GM21825 (cell line): ENCODE data around the gene ZNF763.
"Not testable (repeated sequence)": the region's sequence is repeated elsewhere in the genome, so short reads cannot be mapped to it uniquely, and the experiment has no call there.

Source experiments
- ATAC-seq: cut with Tn5 transposase; IDR thresholded peaks from one replicate; pipeline ENCODE4 v1.9.1; 2021; ENCODE audit warnings: mild to moderate bottlenecking, moderate library complexity; ENCODE audit not compliant: unreplicated experiment

ZNF763 gene

DNA sequence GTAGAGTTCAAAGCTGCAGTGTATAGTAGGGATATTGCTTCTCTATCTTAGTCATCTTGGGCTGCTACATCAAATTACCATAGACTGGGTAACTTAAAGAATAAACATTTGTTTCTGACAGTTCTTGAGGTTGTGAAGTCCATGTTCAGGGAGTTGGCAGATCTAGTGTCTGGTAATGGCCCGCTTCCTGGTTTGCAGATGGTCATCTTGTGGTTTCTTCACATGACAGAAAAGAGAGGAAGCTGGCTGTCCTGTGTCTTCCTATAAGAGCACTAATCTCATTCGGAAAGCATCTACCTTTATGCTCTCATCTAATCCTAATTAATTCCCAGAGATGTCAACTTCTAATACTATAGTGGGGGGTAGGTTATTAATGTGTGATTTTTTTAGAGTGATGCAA, 6.2 kb downstream of the ZNF763 start:
- ATAC-seq = no peak

DNA sequence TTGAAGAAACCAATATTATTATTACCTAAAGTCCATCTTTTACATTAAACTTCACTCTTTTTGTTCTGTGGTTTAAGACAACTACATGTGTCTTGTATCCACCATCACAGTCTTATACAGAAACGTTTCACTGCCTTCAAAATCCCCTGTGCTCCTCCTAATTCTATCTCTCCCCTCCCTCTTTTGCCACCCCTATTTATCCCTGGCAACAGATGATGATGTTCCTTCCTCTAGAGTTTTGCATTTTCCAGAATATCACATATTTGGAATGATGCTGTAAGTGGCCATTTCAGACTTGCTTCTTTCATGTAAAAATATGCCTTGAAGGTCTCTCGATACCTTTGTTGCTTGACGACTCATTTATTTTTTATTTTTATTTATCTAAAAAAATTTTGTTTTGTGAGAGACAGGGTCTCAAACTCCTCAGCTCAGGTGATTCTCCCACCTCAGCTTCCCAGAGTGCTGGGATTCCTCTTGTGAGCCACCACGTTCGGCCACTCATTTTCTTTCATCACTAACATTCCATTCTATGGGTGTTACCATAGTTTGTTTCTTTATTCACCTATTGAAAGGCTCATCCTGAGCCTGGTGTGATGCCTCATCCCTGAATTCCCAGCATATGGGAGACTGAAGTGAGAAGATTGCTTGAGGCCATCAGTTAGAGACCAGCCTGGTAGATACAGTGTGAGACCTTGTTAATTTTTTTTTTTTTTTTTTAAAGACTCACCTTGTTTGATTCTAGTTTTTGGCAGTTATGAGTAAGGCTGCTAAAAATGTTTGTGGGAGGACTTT, 8.4 kb downstream of the ZNF763 start:
- ATAC-seq = no peak

DNA sequence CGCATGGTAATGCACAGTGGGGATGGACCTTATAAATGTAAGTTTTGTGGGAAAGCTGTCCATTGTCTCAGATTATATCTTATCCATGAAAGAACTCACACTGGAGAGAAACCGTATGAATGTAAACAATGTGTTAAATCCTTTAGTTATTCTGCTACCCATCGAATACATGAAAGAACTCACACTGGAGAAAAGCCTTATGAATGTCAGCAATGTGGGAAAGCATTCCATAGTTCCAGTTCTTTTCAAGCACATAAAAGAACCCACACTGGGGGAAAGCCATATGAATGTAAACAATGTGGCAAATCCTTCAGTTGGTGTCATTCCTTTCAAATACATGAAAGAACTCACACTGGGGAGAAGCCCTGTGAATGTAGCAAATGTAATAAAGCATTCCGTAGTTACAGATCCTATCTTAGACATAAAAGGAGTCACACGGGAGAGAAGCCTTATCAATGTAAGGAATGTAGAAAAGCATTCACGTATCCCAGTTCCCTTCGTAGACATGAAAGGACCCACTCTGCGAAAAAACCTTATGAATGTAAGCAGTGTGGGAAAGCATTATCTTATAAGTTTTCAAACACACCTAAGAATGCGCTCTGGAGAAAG, 13.8 kb downstream of the ZNF763 start:
- no peak for ATAC-seq

DNA sequence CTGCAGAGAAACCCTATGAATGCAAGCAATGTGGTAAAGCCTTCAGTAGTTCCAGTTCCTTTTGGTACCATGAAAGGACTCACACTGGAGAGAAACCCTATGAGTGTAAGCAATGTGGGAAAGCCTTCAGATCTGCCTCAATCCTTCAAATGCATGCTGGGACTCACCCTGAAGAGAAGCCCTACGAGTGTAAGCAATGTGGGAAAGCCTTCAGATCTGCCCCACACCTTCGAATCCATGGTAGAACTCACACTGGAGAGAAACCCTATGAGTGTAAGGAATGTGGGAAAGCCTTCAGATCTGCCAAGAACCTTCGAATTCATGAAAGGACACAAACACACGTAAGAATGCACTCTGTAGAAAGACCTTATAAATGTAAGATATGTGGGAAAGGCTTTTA, 14.7 kb downstream of the ZNF763 start:
- ATAC-seq = no peak

DNA sequence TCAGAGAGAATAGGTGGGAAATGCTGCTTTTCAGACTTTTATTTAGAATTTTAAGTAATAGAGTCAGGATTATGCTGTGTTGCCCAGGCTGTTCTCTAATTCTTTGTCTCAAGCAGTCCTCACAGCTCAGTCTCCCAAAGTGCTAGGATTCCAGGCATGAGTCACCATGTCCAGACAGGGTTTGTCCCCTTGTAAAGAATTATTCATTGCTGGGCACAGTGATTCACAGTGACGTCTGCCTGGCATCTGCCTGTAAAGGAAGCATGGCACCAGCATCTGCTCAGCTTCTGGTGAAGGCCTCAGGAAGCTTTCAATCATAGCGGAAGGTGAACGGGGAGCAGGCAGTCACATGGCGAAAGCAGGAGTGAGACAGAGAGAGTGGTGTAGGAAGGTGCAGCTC, 17.7 kb downstream of the ZNF763 start:
- ATAC-seq = no peak

DNA sequence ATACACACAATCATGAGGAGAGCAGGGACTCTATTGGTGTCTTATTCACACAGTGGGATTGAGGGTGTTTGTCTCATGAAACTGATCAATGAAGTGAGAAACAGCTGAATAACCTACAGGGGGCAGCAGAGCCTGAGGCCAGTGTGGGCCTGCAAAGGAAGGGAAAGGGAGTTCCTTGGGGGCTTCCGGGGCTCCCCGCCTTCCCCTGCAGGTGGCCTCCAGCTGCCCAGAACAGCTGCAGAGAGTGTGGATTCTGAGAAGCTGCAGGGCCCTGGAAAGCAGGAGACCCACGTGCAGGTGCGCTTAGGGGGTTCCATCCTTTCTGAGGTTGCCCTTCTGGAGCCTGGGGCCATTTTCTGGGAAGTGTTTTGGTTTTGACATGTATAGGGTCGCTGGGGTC, 20.1 kb downstream of the ZNF763 start:
- ATAC-seq = no peak

DNA sequence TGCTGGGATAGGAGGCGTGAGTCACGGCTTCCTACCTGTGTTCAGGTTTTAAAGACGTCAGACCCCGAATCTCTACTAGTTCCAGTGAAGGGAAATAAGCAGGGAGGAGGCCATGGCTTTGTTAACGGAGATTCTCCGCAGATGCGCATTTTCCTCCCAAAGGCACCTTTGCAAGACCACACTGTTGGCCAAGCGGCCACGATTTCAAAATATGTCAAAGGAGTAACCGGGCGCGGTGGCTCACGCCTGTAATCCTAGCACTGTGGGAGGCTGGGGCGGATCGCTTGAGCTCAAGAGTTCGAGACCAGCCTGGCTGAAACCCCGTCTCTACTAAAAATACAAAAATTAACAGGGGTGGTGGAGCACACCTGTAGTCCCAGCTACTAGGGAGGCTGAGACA, 21.9 kb downstream of the ZNF763 start:
- no peak for ATAC-seq

DNA sequence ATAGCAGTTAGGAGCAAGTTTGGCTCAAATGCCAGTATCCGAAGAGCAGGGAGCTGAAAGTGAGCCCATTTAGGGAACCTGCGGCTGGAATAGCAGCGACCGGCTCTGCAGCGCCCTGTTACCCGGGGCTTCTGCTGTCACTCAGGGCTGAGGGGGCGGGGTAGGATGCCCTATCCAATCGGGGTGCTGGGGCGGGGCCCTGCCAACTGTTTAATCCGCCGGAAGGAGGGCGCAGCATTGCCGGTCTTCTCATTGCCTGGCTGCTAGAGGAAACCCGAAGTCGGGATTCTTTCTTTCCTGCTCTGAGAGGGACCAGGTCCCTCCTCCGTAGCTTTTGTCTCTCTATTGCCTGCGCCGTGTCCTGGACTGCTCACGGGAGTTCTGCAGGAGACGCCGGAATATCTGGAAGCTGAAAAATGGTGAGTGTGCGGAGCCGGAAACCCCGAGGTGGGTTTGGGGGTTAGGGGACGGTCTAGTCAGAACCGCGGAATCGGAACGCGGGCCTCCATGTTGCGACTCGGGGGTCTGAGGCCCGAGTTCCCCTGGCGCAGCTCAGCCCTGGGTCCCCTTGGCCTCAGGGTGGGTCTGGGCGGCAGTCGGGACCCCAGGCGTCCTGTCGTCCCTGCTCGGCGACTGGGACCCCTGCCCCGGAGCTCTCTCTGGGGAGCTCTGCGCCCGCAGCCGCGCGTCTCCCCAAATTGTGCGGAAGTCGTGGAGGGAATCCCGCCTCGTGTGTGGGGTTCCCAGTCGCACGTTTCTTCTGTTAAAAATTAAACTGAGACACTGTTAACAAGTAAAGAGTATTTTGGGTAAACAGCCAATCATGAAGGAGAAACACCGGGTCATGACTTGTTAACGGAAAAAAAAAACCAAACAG, 22.8 kb downstream of the ZNF763 start:
- ATAC-seq = peak; percentile 69

DNA sequence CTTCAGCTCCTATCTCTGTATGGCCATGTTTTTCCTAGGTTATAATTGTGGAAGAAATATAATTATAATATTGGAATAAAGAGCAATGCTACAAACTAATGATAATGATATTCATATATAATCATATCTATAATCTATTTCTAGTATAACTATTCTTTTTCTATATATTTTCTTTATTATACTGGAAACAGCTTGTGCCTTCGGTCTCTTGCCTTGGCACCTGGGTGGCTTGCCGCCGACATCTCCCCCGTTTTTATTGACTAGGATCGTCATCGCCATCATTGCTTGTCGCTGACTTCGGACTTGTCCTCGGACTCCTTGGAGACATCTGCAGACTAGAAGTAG, 24.2 kb downstream of the ZNF763 start:
- no peak for ATAC-seq

DNA sequence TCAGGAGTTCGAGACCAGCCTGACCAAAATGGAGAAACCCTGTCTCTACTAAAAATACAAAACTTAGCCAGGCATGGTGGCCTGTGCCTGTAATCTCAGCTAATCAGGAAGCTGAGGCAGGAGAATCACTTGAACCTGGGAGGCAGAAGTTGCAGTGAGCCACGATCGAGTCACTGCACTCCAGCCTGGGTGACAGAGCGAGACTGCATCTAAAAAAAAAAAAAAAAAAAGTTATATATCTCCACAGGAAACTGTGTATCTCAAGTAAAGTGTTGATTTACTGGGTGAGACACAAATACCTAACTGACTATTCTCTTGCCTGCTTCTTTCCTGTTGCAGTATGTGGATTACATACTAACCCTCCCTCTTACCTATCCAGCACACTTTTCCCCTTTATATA, 27.1 kb downstream of the ZNF763 start:
- not testable (repeated sequence) for ATAC-seq

DNA sequence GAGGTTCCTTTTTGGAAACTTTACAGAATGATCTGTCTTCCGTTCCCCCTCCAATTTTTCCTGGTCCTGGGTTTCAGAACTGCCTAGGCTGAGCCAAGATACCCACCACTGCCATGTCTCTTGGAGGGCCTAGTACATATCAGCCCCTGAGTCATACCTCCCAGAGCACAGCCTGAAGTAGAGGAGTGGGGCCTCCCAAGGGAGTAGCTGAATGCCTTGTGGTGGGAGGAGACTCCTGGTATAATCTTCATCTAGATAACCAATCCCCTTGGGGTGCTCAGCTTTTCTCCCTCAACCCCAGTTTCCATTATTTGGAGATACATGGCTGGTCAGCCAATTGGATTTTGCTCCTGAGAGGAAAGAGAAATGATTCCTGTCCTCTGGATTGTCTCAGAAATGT, 30.3 kb downstream of the ZNF763 start:
- ATAC-seq = no peak

DNA sequence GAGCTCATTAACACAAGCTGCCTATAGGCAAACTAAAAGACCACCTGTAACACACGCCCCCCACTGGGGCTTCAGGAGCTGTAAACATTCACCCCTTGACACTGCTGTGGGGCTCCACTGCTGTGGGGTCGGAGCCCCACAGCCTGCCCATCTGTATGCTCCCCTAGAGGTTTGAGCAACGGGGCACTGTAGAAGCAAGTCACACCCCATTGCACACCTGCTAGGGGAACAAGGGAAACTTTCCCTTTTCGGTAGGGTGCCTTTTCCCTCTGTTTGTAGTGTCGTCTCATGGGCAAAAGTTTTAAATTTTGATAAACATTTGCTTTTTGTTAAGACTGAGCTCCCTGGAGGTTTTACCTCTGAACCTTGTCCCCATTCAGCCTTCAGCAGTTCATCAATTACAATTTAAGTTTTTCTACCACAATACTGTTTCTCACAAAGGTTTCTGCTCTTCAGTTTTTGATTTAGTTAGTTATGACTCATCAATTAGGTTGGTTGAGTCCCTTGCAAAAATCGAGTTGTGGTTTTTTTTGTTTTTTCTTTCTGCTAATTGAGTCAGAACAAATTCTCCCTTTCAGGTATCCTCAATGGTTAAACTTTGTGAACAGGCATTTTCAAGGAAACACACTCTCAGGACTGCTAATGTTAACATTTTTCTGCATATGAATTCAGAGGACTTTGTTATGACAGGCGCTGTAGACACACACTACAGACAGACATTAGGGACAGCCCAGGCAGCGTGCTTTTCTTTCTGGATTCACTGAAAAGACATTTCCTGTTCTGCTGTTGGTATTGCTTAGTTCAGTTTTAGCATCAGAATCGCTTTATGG, 35.5 kb downstream of the ZNF763 start:
- ATAC-seq = peak; percentile 54

DNA sequence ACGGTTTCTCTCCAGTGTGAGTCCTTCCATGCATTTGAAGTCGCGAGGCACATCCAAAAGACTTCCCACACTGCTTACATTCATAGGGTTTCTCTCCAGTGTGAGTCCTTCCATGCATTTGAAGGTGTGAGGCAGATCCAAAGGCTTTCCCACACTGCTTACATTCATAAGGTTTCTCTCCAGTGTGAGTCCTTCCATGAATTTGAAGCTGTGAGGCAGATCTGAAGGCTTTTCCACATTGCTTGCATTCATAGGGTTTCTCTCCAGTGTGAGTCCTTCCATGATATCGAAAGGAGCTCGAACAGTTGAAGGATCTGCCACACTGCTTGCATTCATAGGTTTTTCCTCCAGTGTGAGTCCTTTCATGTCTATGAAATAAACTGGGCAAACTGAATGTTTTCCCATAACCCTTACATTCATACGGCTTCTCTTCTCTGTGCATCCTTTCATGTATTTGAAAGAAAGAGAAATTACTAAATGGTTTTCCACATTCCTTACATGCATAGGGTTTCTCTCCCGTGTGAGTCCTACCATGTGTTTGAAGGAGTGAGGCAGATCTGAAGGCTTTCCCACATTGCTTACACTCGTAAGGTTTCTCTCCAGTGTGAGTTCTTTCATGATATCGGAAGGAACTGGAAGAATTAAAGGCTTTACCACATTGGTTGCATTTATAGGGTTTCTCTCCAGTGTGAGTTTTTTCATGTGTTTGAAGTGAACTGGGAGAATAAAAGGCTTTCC, 50.3 kb downstream of the ZNF763 start:
- no peak for ATAC-seq

DNA sequence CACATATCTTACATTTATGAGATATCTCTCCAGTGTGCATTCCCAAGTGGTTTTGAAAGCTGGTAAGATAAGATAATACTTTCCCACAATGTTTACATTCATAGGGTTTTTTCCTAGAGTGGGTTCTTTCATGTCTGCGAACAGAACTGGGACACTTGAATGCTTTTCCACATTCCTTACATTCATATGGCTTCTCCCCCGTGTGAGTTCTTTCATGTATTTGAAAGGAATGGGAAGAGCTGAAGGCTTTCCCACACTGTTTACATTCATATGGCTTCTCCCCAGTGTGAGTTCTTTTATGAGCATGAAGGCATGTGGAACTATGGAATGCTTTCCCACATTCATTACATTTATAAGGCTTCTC, 50.9 kb downstream of the ZNF763 start:
- no peak for ATAC-seq
